ENCODE data around the gene DNAH1. TPM values are rescaled to one million over a fixed set of nuclear protein-coding genes. Genes with fewer than 3 reads are reported as not detected.

DNAH1 gene
- total RNA-seq, 1 donor from 2014 or later = 2.2 TPM

DNA sequence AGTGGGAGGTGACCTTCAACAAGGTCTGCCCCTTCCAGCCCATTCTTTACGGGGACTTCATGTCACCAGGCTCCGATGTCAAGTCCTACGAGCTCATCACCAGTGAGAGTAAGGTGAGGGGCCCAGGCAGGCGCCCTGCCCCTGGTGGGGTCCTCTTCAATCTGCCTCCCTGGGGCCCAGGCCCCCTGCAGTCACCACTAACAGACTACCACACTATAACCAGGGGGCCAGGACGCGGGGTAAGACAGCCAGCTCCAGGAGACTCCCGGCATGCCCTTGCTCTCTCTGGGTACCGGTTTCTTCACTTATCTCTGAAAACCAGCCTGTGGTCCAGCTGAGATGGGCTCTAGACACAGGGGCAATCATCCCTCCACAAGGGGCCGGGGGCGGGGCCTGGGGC is 63.9 kb downstream of the DNAH1 start:
- Histone ChIP-seq H3K9me3 (replicated peaks) (no peaks in the 10 kb centered on the region), H3K4me1 (no peaks in the 10 kb centered on the region), H3K27me3 (ENCODE audit: low read depth) (no peaks in the 10 kb centered on the region), H3K27ac (replicated peaks) (no peak overlapping the region), H3K36me3 (peaks cover 15% of the 10 kb centered on the region), H3K4me3 (no peak overlapping the region)
- TF ChIP-seq, protein P1, sequence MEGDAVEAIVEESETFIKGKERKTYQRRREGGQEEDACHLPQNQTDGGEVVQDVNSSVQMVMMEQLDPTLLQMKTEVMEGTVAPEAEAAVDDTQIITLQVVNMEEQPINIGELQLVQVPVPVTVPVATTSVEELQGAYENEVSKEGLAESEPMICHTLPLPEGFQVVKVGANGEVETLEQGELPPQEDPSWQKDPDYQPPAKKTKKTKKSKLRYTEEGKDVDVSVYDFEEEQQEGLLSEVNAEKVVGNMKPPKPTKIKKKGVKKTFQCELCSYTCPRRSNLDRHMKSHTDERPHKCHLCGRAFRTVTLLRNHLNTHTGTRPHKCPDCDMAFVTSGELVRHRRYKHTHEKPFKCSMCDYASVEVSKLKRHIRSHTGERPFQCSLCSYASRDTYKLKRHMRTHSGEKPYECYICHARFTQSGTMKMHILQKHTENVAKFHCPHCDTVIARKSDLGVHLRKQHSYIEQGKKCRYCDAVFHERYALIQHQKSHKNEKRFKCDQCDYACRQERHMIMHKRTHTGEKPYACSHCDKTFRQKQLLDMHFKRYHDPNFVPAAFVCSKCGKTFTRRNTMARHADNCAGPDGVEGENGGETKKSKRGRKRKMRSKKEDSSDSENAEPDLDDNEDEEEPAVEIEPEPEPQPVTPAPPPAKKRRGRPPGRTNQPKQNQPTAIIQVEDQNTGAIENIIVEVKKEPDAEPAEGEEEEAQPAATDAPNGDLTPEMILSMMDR (IDR thresholded peaks at IDR 0.05; ENCODE audit: borderline replicate concordance) = no peak
- intact Hi-C loops (cut with micrococcal nuclease) = no loop called here
- DNase-seq = no peak

GRCh38 chr3:52381623-52382022 is 65.5 kb downstream of the DNAH1 start:
- intact Hi-C loops (cut with micrococcal nuclease) = no loop called here
- H3K27ac ChIP-seq (replicated peaks) = no peak overlapping the region
- TF ChIP-seq, protein P1 (IDR thresholded peaks at IDR 0.05; ENCODE audit: borderline replicate concordance) = no peak
- H3K36me3 ChIP-seq = peaks cover 4% of the 10 kb centered on the region
- H3K4me3 ChIP-seq = no peak overlapping the region
- DNase-seq = no peak
- no peaks in the 10 kb centered on the region for H3K4me1 ChIP-seq
- H3K9me3 ChIP-seq (replicated peaks) = no peaks in the 10 kb centered on the region
- no peaks in the 10 kb centered on the region for H3K27me3 ChIP-seq (ENCODE audit: low read depth)

DNA sequence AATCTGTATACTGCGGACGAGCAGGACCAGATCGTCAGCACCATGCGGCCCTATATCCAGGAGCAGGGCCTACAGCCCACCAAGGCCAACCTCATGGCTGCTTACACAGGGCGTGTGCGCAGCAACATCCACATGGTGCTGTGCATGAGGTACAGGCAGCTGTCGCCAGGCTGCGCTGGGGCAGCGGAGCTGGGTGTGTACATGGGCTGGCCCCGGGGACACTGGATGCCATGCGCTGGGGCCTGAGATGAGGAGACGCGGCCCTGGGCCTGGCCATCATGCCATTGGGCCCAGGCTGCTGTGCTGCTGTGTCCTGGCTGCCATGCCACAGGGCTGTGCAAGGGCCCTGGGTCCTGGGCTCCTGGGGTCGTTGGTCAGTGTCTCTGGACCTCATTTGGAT is 67.3 kb downstream of the DNAH1 start:
- H3K4me1 ChIP-seq = no peaks in the 10 kb centered on the region
- DNase-seq = no peak
- peaks cover 8% of the 10 kb centered on the region for H3K36me3 ChIP-seq
- H3K4me3 ChIP-seq = no peak overlapping the region
- no peak overlapping the region for H3K27ac ChIP-seq (replicated peaks)
- no peaks in the 10 kb centered on the region for H3K9me3 ChIP-seq (replicated peaks)
- no peaks in the 10 kb centered on the region for H3K27me3 ChIP-seq (ENCODE audit: low read depth)
- intact Hi-C loops (cut with micrococcal nuclease) = no loop called here
- TF ChIP-seq, protein P1 (IDR thresholded peaks at IDR 0.05; ENCODE audit: borderline replicate concordance) = no peak

DNA sequence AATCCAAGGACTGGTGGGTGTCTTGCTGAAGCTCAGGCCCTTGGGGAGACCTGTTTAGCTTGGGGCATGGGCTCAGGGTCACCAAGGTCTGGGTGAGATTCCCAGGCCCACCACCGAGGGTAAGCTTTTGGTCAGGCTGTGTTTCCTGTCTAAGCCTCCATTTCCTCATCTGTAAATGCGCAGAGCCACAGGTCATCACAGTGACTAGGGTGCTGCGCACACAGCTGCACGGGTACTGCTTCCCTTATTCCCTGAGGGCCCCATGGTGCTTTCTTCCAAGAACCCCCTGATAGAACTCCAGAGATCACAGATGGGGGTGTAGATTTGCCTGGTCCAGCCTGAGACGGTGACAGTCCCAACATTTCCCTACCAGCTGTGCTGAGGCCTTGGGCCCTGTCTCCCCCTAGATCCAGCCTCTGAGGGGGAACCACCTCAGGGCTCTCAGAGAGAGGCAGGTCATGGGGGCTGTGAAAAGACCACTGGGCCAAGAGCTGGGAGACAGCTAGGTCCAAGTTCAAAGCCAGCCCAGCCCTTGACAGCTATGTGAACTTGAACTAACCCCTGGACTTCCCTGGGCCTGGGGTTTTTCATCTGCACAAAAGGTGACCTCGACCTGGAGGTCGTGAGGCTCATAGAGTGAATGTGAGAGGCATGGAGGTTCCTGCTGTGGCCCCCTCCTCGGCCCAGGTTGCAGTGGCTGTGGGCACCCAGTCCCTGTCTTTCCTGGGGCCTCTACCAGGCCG is 68.1 kb downstream of the DNAH1 start:
- intact Hi-C loops (cut with micrococcal nuclease) = no loop called here
- H3K27ac ChIP-seq (replicated peaks) = no peak overlapping the region
- TF ChIP-seq, protein P1 (IDR thresholded peaks at IDR 0.05; ENCODE audit: borderline replicate concordance) = no peak
- H3K4me1 ChIP-seq = no peaks in the 10 kb centered on the region
- peaks cover 14% of the 10 kb centered on the region for H3K36me3 ChIP-seq
- H3K27me3 ChIP-seq (ENCODE audit: low read depth) = no peaks in the 10 kb centered on the region
- no peak overlapping the region for H3K4me3 ChIP-seq
- no peak for DNase-seq
- no peaks in the 10 kb centered on the region for H3K9me3 ChIP-seq (replicated peaks)

- H3K4me1 ChIP-seq = no peaks in the 10 kb centered on the region
- H3K36me3 ChIP-seq = peaks cover 14% of the 10 kb centered on the region
- DNase-seq = no peak
- intact Hi-C loops (cut with micrococcal nuclease) = no loop called here
- H3K27me3 ChIP-seq (ENCODE audit: low read depth) = no peaks in the 10 kb centered on the region
- TF ChIP-seq, protein P1 (IDR thresholded peaks at IDR 0.05; ENCODE audit: borderline replicate concordance) = peak; percentile 21
- H3K4me3 ChIP-seq = no peak overlapping the region
- H3K9me3 ChIP-seq (replicated peaks) = no peaks in the 10 kb centered on the region
- no peak overlapping the region for H3K27ac ChIP-seq (replicated peaks)
Measured at GRCh38 chr3:52385157-52385556, 69.0 kb downstream of the DNAH1 start.

All from left ventricle myocardium inferior (tissue), 1 donor.